NOMO-1 treated with DMSO at 0.1 percent for 48 hours (cell line): Measurements from ENCODE around the gene CAMK2G.

Experiments used
- DNase-seq: peaks from one replicate; lab custom pipeline; 2025; ENCODE audit not compliant: unreplicated experiment; lab: John Stamatoyannopoulos, UW

The CAMK2G gene

DNA sequence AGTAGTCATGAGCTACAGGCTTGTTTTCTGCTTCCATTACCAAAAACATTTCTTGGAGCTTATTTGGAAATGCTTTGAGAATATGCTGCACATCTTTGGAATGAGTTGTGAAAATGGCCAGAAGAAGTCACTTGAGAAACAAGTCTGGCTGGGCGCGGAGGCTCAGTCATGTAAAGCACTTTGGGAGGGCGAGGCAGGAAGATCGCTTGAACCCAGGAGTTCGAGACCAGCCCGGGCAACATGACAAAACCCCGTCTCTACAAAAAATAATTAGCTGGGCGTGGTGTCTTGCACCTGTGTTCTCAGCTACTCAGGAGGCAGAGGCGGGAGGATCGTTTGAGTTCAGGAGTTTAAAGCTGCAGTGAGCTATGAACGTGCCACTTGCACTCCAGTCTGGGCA, 93.4 kb downstream of the CAMK2G start:
- DNase-seq: no peak

- DNase-seq: no peak
These were observed 94.1 kb downstream of the CAMK2G start for GRCh38 chr10:73780301-73780700.

- no peak for DNase-seq
These were observed 94.7 kb downstream of the CAMK2G start for GRCh38 chr10:73779539-73780197.

DNA sequence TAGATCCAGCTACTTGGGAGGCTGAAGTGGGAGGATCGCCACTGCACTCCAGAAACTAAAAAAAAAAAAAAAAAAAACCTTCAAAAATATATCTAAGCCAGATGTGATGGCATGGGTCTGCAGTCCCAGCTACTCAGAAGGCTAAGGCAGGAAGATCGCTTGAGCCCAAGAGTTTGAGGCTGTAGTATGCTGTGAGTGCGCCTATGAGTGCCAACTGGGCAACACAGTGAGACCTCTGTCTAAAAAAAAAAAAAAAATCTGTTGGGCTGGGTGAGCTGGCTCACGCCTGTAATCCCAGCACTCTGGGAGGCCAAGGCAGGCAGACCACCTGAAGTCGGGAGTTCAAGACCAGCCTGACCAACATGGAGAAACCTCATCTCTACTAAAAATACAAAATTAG, 95.3 kb downstream of the CAMK2G start:
- no peak for DNase-seq

DNA sequence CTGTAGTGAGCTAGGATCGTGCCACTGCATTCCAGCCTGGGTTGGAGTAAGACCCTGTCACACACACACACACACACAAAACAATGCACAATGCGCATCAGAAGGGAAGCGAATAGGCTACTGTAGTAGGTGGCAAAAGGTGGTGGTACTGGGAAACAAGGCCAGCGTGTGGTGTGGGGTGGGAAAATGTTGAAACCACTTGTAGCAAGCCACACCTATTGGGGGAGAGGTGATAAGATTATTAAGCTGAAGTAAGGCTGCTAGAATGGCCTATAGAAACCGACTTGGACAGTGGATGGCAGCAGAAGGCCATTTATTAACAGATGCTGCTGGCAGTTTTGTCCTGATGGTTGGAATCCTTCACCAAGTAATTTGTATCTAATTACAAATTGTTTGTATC, 99.7 kb downstream of the CAMK2G start:
- peak; percentile 2 for DNase-seq

GRCh38 chr10:73773152-73773879, 101.0 kb downstream of the CAMK2G start:
- no peak for DNase-seq

GRCh38 chr10:73772281-73773151, 101.8 kb downstream of the CAMK2G start:
- peak; percentile 63 for DNase-seq

DNA sequence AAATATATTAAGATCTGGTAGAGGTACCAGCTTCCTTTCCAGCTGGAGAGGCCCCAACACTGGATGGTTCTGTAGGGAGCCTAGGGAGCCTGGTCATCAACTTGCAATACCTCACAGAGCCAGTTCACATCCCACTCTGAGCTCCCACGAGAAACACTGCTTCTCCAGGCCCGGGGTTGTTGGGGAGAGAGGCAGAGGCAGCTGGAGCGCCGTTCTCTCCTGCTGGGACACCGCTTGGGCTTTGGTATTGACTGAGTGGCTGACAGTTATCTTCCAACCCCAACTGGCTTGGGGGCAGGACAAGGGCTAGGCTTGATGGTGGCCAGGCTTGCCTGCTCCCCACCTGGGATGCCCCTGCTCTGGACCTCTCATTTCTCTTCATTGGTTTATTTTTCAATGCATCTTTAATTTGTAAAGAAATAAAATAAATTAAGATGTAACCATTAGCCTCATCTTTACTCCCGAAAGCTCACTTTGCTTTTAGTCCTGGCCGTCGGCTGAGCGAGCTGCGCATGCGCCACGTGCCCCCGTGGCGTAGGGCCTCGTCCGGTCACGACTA, 102.6 kb downstream of the CAMK2G start:
- peak; percentile 49 for DNase-seq

DNA sequence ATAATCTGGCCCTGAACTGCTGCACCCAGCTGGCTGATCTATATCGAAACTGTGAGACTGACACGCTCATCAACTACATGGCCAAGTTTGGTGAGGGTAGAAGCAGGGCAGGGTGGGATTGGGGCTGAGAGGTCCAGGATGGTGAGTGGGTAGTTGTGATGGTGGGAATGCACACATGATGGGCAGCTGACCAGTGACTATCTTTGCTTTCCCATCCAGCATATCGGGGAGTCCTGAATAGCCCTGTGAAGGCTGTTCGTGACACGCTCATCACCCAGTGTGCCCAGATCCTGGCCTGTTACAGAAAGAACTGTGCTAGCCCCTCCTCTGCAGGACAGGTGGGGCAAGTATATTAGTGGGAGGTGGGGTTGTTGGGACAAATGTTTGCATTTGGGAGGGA, 105.0 kb downstream of the CAMK2G start:
- DNase-seq: no peak

DNA sequence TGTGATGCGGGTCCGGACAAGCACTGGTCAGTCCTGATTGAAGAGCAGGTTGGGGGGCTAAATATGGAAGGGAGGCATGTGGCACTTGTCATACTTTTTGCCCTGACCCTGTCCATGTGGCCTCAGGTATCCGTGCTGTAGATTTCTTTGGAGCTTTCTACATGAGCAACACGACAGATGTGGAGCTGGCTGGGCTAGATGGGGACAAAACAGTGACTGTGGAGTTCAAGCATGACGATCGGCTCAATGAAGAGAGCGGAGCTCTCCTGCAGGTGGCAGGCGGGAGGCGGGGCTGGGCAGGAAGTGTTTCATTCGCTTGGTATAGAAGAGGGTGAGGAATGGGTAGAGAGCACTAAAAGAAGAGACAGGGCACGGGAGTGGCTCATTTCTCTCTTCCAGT, 105.5 kb downstream of the CAMK2G start:
- no peak for DNase-seq

DNA sequence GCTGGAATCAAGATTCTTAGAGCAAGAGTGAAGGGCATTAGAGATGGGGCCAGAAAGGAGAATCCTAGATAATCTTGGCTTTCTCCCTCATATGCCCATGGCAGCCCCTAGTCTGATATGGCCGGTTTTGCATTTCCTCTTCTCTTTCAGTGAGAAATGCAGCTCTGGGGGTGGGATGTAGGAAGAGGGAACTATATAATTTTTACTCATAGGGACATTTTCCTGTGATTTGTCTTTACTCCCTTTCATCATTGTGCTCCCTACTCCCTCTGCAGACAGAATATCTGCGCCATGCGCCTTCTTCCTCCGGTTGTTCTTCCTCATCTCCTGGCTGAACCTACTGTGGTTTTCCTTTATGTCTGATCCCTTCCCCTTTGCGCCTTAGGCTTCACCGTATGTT, 109.3 kb downstream of the CAMK2G start:
- DNase-seq: no peak

- DNase-seq: no peak
These were observed 111.0 kb downstream of the CAMK2G start for GRCh38 chr10:73763343-73763742.

- DNase-seq: no peak
These were observed 111.4 kb downstream of the CAMK2G start for GRCh38 chr10:73762915-73763314.
